HUDEP-2 (cell line): ENCODE measurements around the gene HMGN3.
A peak's percentile ranks its signal among the peaks of the same experiment; 100 is the strongest.
"Not testable (repeated sequence)": the region's sequence is repeated elsewhere in the genome, so short reads cannot be mapped to it uniquely, and the experiment has no call there.

Source experiments
- DNase-seq, 76 experiments: peaks; one replicate each; lab custom pipeline; 2025; ENCODE audit not compliant: unreplicated experiment in 76 of 76; lab: John Stamatoyannopoulos, UW

The HMGN3 gene

DNA sequence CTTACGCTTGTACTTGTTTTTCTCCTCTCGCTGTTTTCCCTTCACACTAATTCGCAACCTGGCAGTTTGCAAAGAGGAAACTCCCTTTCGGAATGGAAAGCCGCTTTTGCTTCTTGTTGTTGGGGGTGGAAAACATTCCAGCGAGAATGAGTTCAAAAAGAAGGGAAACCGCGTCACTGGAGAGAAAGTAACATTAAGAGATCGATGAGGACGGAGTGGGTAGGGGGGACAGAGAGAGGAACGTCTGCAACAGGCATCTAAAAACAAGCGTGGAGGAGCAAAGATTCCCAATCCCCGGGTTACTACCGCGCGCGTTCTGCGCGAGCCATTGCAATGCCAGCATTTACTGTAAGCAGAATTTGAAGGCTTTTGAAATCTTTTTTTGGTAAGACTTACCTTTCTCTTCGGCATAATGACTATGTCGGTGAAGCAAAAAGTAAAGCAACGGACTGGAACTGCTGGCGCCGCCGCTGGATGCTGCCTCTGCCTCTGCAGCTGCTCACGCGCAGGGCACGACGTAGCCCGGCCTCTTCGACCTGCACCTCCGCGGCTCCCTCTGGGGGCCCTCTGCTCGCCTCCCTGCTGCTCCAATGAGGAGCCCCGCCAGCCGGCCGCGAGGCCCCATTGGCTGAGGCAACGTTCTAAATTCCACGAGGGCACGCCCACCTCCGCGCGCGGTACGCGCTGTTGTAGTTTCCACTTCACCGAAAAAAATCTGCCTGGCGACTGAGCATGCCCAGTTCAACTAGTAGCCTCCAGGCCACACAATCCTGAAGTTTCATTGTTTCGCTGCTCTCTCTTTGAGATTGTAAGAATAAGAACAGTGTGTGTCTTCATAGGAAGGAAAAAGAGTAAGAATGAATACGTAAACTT lies at the start of gene HMGN3:
Gene HMGN3, minus strand, starts transcription at position 533 of the 873 bp plus-strand sequence.
- DNase-seq = peak in 74 of 76 experiments; percentile 70 to 96 (median 92)

DNA sequence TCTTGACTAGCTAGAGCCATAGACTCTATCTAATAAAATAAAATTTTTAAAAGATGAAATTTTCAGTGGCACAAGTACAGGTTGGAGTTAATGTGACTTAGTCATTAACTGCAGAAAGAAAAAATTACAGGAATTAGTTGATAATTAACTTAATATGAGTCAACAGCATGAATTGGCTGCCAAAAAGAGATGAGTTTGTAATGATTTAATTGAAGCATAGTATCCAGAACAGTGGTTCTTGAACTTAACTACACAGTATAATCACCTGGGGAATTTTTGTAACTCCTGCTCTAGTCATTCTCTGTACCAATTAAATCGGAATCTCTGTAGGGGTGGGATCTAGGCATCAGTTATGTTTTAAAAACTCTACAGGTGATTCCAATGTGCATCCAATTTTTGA lies 46.3 kb upstream of the HMGN3 start:
- DNase-seq = no peak

DNA sequence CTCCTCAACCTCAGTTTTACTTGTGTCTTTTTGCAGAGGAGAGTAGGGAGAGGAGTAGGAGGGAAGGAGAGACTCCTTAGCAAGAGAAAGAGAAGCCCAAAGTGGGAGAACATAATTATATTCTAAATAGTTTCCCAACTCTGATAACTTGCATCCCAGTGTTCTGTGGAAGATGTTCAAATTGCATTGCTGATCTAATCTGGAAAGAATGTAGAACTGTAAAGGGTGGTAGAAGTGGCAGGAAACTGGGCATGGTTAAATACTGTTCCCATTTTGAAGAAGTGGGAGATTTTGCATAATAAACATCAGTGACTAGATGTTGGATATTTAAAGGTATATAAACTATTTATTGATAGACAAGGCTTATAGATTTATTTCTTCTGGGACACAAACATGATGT lies 42.6 kb upstream of the HMGN3 start:
- DNase-seq = no peak

DNA sequence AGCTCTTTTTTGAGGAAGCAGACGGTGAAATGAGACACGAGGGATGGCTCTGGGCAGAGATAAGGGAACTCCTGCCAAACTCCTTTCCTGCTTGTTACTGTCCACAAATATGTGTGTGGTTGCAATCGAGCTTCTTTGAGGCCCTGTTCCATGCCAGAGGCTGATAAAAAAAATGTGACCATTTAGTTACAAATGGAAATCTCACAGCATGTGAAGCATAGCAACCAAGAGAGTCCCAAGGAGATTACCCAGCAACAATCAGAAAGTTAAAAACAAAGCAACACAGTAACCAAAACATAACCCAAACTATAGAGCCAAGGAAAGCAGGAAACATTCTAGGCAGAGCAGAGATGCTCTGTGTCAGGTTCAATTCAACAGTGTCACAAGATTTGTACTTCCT lies 35.4 kb upstream of the HMGN3 start:
- peak in 73 of 76 experiments; percentile 15 to 96 (median 68) for DNase-seq

DNA sequence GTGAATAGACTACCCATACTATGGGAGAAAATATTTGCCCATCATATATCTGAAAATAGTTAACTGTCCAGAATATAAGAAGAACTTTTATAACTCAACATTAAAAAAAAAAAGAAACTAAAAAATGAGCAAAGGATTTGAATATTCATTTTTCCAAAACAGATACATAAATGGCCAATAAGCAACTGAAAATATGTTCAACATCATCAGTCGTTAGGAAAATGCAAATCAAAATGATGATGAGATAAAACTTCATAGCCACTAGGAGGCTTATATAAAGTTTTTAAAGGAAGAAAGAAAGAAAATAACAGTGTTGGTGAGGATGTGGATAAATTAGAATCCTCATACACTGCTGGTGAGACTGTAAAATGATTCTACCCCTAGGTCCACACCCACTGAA lies 32.6 kb upstream of the HMGN3 start:
- DNase-seq = no peak

DNA sequence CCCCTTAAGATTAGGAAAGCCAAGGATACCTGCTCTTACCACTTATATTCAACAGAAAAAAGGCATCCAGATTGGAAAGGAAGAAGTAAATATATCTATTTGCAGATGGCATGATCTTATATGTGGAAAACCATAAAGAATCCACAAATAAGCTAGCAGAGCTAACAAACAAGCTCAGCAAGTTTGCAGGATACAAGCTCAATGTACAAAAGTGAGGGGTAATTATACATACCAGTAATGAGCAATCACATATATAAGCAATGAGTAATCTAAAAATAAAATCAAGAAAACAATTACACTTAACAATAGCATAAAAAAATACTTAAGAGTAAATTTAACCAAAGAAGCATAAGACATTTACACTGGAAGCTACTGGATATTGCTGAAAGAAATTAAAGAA lies 31.6 kb upstream of the HMGN3 start:
- no peak for DNase-seq

DNA sequence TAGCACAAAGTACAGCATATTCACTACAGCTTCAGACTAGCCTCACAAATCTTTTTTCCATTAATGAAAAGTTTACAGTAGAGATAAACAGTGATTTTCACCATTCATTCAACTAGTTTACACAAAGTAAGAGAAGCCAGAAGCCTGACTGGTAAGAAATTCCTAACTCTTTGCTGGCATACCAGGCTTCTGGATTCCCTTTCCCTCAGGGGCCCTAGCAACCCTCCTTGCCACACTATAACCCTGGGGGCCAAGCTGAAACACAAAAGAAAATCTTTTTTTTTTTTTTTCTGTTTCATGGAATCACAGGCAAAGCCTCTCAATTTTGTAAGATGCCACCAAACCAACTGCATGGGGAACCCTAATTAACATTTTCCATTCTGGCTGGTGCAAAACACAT lies 28.9 kb upstream of the HMGN3 start:
- no peak for DNase-seq

DNA sequence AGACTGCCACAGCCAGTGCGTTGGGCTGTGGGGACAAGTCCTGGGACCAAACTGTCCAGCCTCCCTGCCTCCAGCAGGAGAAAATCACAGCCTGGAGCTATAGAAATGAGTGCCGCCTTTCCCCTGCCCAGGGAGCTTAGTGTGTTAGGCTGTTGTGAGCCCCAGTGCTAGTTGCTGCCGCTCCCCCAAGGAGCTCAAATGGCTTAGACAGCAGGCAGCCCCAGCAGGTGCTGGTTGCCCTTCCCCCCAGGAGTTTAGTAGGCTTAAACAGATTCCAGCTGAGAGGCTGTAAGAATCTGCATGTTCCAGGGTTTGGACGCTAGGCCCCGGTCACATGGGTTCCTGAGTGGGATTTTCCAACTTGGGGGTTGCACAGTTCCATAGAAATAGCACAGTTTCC lies 27.2 kb upstream of the HMGN3 start:
- no peak for DNase-seq

DNA sequence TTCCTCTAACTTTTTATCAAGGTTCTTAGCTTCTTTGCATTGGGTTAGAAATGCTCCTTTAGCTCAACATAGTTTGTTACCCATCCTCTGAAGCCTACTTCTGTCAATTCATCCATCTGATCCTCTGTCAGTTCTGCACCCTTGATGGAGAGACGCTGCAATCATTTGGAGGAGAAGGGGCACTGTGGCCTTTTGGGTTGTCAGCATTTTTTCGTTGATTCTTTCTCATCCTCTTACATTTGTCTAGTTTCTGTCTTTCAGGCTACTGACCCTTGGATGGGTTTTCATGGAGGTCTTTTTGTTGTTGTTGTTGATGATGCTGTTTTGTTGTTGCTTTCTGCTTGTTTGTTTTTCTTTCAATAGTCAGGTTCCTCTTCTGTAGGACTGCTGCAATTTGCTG lies 26.3 kb upstream of the HMGN3 start:
- no peak for DNase-seq

DNA sequence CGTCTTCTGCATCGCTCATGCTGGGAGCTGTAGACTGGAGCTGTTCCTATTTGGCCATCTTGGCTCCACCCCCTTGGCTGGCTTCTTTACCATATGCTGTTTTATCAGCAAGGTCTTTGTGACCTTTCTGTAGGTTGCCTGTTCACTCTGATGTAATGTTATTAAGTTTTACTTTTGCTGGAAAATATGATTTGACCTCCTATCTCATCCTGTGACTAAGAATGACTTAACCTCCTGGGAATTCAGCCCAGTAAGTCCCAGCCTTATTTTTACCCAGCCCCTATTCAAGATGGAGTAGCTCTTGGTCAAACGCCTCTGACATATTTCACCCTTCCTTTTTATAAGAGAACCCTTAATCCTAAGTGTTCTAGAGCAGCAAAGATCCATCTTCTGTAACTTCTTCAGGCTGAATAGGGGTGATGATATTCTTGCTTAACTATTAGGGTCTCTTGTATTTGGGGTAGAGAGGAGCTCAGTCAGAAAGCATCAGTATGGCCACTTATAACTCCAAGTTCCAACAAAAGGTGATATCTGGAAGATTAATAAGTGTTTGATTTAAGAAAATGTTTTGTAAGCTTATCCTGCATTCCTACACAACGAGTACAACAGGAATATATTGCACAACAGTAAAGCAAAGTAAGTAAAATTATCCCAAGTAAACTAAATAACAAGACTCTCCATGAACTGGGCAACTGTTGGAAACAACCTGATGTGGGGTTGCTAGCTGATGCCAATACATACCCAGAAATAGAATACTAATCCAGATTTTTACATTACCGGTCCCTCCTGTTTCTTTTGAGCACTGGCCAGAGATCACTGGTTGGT lies 23.1 kb upstream of the HMGN3 start:
- peak in 5 of 76 experiments; percentile 16 to 45 (median 26) for DNase-seq

DNA sequence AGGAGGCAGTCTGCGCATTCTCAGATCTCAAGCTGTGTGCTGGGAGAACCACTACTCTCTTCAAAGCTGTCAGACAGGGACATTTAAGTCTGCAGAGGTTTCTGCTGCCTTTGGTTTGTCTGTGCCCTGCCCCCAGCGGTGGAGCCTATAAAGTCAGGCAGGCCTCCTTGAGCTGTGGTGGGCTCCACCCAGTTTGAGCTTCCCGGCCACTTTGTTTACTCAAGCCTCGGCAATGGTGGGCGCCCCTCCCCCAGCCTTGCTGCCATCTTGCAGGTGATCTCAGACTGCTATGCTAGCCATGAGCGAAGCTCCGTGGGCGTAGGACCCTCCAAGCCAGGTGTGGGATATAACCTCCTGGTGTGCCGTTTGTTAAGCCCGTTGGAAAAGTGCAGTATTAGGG lies 22.3 kb upstream of the HMGN3 start:
- DNase-seq = peak in 1 of 76 experiments; percentile 5

DNA sequence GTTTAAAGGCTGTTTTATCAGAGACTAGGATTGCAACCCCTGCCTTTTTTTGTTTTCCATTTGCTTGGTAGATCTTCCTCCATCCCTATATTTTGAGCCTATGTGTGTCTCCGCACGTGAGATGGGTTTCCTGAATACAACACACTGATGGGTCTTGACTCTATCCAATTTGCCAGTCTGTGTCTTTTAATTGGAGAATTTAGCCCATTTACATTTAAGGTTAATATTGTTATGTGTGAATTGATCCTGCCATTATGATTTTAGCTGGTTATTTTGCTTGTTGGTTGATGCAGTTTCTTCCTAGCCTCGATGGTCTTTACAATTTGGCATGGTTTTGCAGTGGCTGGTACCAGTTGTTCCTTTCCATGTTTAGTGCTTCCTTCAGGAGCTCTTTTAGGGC lies 20.6 kb upstream of the HMGN3 start:
- not testable (repeated sequence) for DNase-seq

DNA sequence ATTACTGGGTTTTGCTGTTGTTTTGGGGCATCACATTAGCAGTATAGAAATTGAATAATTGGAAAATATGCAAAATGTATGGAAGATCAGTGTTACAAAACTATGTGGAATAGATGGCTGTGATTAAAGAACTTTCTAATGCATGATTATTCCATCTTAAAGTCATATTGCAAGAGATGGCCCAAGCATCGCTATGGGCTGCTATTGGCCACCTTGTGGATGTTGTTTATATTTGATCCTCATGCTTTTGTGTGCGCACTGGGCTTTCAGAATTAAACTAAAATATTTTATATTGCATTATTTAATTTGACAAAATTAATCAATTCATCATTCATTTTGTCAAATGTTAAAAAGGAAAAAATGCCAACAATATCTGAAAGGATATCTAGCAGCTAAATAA lies 16.1 kb upstream of the HMGN3 start:
- no peak for DNase-seq

DNA sequence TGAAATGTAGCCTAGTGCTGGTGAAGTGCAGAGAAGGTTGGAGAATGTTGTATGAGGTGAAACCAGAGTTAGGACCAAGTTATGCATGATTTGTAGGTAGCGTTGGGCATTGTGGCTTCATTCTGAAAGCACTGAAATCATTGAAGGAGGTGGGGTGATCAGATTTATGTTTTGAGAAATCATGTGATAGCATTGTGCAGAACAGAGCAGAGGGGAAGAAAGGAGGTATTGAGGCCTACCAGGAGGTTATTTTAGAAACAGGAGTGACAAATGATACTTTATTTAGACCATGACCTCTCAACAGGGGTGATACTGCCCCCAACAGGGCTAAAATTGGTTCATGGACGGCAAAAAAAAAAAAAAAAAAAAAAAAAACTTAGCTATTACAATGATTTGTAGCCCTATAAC lies 15.6 kb upstream of the HMGN3 start:
- DNase-seq = peak in 2 of 76 experiments; percentile 7 to 11

DNA sequence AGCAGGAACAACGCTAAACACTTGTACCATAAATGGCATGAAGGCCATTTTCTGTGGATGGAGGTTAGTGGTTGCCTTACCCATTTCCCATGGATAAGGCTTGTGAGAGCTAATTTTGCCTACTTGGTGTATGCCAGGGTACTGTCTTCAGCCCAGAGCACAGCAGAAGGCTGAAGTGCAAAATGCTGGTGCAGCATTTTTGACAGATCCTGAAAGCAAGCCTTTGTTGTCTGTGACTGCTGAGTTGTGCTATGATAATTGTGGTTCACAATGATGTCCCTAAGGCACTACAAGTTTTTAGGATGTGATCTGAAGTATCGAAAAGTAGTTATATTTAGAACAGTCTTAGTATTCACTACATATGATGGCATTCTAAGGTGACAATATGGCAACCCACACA lies 14.7 kb upstream of the HMGN3 start:
- DNase-seq = no peak

DNA sequence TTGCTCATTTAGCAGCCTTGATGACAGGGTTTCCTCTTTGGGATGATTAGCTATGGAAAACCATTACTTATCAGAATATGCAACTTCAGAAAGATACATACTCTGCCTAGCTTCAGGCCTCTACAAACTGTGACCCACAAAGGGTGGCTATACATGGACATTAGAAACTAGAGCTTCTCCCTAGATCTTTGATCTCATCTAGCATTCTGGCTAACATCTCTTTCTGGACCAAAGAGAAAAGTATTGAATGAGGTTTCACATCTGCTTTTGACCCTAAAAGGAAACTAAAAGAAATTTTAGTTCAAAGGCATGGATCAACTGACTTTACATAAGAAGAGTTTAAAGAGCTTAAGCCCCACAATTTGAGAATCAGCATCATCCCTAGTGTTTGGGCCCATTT lies 12.4 kb upstream of the HMGN3 start:
- no peak for DNase-seq

DNA sequence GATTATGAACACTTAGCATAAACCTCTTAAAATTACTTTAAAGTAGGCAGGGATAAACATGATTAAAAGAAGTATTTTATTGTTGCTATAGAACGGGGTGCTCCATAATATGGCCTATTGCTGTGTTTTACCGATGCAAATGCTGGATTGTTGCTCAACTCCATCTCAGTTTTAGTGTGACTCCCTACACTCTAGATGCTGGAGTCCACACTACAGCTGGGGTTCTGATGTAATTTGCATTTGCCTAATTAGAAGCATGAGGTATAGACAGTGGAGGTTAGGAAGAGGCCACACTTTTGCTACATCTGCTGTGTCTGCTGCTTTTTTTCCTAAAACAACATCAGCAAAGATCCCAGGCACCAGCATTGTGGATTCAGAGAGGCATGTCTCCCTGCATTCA lies 6.7 kb upstream of the HMGN3 start:
- DNase-seq = no peak

DNA sequence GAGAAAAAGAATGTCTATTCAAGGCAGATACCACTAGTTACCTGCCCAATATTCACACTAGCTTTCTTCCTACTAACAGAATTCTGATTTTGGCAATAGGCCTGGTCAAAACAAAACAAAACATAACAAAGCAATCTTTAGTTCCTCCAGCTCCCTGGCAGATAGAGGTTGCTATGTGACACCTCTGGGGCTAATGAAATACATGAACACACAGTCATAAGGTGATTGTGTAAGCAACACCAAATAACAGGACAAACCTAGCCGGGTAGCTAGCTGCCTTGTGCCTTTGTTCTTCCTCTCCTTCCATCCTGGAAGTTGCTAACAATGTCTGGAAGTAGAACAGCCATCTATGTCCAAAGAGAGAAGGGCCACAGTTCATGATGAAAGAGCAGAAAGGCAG lies 6.0 kb upstream of the HMGN3 start:
- no peak for DNase-seq

DNA sequence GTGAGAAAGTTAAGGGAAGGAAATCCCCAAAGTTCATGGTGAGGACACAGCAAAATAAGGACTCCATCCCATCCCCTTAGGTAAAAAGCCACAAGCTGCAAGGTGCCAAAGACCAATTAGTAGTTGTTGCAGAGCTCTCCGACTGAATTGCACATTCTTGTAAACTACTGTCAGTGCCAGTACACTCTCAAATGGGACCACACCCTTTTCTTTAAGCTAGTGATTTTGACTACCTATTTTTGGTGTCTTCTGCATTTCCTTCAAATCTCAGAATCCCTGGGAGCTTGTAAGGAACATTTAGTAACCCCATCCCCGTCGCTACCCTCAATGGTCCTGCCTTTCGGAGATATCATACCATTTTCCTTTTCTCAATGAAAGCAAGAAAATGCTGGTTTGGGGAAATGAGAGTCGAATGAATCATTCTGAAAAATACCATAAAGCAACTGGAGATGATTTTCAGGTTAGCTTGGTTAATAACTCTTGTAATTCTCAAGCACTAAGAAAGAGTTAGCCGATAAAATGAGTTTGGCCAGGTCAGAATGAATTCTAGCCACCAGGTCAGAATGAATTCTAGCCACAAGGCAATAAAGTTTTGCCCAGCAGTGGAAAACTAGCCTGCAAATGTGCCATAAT lies 5.2 kb upstream of the HMGN3 start:
- no peak for DNase-seq

DNA sequence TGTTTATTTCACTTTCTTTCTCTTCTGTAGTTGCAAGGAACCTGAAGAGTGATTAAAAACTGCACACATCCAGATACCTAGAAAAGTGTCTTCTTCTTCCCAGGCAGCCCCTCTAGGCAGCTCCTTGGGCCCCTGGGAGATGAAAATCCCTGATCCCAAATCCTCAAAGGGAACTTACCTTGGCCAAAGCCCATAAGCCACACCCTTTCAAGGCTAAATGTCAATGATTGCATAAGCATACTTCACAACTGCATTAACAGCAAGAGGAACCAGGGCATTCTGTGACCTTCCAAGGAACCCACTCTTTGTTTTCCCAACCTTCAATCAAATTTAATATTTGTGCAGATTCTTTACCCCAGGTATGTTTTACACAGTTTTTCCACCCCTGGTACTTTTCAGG lies 4.4 kb upstream of the HMGN3 start:
- no peak for DNase-seq

DNA sequence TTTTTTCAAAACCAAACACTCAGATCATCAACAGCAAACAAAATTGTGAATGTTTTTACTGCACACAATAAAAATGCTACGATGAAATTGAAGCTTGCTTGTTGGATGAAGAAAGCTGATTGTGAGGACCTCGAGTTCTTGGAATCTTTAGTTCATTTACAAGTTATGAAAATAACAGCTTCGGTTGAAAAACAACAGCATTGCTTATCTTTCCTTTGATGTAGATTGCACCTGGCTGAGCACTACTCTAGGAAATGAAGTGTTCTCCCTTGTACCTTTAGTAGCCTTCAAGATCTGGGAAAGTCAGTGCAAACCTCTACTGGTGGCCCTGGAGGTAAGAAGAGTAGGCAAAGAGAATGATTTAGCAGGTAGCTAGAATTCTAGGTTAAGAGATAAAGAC lies 2.2 kb upstream of the HMGN3 start:
- DNase-seq = no peak
